ENCODE measurements around the gene EXT2. TPM values are rescaled to one million over a fixed set of nuclear protein-coding genes. Genes with fewer than 3 reads are reported as not detected.

Gene EXT2
- total RNA-seq, 1 donor from 2014 or later: 106 TPM

DNA sequence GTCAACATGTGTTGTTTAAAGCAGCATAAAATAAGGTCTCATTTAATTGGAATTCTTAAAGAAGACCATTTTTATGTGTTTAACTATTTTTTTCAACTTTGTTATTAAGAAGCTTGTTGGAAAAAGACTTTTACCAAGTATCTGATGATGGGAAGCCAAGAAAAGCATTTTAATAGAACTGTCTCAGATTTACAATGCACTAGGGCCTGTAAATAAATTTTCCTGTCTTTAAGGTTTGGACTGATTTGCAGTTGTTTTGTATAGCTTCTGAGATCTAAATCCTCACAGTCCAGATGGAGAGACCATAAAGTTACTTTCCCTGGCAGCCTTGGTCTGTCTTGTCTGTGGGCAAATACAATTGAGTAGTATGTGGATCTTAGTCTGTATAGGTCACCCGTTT is 41.6 kb downstream of the EXT2 start:
- H3K4me3 Mint-ChIP-seq (ENCODE audit: unreplicated experiment): no peak overlapping the region
- H3K4me1 Mint-ChIP-seq (ENCODE audit: low read depth): peaks cover 27% of the 10 kb centered on the region
- H3K9me3 Mint-ChIP-seq (ENCODE audit: low read depth): no peaks in the 10 kb centered on the region
- H3K27ac Mint-ChIP-seq (ENCODE audit: unreplicated experiment): no peak overlapping the region
- DNase-seq (ENCODE audit: low spot score): no peak
- H3K36me3 Mint-ChIP-seq (ENCODE audit: low read depth): peaks cover 4% of the 10 kb centered on the region
- H3K27me3 Mint-ChIP-seq (ENCODE audit: low read depth): no peaks in the 10 kb centered on the region
- no peak for TF ChIP-seq CTCF (IDR thresholded peaks at IDR 0.05)

- no peak for DNase-seq (ENCODE audit: low spot score)
- Mint-ChIP-seq H3K9me3 (ENCODE audit: low read depth) (no peaks in the 10 kb centered on the region), H3K4me1 (ENCODE audit: low read depth) (peaks cover 27% of the 10 kb centered on the region), H3K4me3 (ENCODE audit: unreplicated experiment) (no peak overlapping the region), H3K27me3 (ENCODE audit: low read depth) (no peaks in the 10 kb centered on the region), H3K36me3 (ENCODE audit: low read depth) (peaks cover 3% of the 10 kb centered on the region), H3K27ac (ENCODE audit: unreplicated experiment) (peak overlapping the region; percentile 53)
- no peak for TF ChIP-seq CTCF (IDR thresholded peaks at IDR 0.05)
These were observed 42.8 kb downstream of the EXT2 start for GRCh38 chr11:44138286-44138685.

DNA sequence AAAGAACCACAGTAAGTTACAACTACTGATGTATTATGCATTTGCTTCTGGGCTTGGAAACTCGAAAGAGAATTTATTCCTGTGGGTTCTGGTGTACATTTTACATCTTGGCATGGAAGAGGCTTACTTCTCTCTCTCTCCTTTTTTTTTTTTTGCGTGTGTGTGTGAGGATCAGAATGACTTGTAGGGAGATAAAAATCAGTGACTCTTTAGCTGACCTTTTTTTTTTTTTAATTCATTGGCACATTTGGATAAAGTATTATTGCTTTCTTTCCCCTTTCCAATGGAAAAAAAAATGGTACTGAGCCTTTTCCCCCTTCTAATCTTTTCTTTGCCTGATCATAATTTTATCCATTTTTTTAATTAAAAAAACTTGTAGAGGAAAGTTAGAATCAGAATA is 43.5 kb downstream of the EXT2 start:
- no peak overlapping the region for H3K4me3 Mint-ChIP-seq (ENCODE audit: unreplicated experiment)
- no peak for DNase-seq (ENCODE audit: low spot score)
- no peak overlapping the region for H3K27ac Mint-ChIP-seq (ENCODE audit: unreplicated experiment)
- H3K27me3 Mint-ChIP-seq (ENCODE audit: low read depth): no peaks in the 10 kb centered on the region
- H3K4me1 Mint-ChIP-seq (ENCODE audit: low read depth): peaks cover 27% of the 10 kb centered on the region
- H3K36me3 Mint-ChIP-seq (ENCODE audit: low read depth): peaks cover 3% of the 10 kb centered on the region
- H3K9me3 Mint-ChIP-seq (ENCODE audit: low read depth): no peaks in the 10 kb centered on the region
- no peak for TF ChIP-seq CTCF (IDR thresholded peaks at IDR 0.05)

DNA sequence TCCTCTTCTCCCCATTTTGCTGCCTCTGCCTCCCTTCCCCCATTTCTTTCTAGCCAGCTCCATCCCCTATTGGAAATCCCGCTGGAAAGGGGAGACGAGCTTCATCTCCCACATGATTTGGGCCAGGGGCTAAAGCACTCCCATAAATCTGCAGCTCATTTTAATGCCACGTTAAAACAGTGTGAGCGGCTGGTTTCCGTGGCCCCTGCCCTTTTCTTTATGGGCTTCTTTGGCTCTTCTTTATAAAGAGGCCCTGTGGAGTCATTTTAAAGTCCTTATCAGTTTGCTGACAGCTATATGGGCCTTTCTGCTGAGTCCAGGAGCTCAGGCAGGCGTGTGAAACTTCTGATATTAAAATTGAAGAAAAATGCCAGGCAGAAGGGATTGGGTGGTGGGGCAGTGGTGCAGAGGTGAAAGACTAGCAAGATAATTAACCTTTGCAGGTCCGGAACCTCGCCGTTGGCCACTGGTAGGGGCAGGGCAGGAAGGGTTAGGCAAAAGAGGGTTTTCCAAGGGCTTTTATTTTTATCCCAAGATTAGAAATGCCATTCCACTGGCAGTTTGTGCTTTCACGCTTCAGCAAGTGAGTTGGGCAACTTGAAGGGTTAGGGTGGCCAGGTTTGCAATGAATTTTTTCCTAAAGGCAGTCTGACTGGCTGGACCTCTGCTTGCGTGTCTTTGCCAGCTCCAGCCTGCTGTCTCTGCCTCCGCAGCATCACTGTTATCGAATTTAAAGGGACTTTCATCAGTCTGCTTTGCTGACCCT is 44.3 kb downstream of the EXT2 start:
- no peak for TF ChIP-seq CTCF (IDR thresholded peaks at IDR 0.05)
- Mint-ChIP-seq H3K4me3 (ENCODE audit: unreplicated experiment) (no peak overlapping the region), H3K27me3 (ENCODE audit: low read depth) (no peaks in the 10 kb centered on the region), H3K36me3 (ENCODE audit: low read depth) (peaks cover 3% of the 10 kb centered on the region), H3K27ac (ENCODE audit: unreplicated experiment) (no peak overlapping the region), H3K9me3 (ENCODE audit: low read depth) (no peaks in the 10 kb centered on the region), H3K4me1 (ENCODE audit: low read depth) (peaks cover 33% of the 10 kb centered on the region)
- DNase-seq (ENCODE audit: low spot score): no peak

- no peak for DNase-seq (ENCODE audit: low spot score)
- no peaks in the 10 kb centered on the region for H3K9me3 Mint-ChIP-seq (ENCODE audit: low read depth)
- H3K4me3 Mint-ChIP-seq (ENCODE audit: unreplicated experiment): no peak overlapping the region
- peaks cover 38% of the 10 kb centered on the region for H3K4me1 Mint-ChIP-seq (ENCODE audit: low read depth)
- H3K27ac Mint-ChIP-seq (ENCODE audit: unreplicated experiment): no peak overlapping the region
- H3K36me3 Mint-ChIP-seq (ENCODE audit: low read depth): peaks cover 2% of the 10 kb centered on the region
- no peak for TF ChIP-seq CTCF (IDR thresholded peaks at IDR 0.05)
- no peaks in the 10 kb centered on the region for H3K27me3 Mint-ChIP-seq (ENCODE audit: low read depth)
These were observed 44.9 kb downstream of the EXT2 start for GRCh38 chr11:44140372-44140771.
